ENCODE measurements around the gene EGFR.

GRCh38 chr7:55055479-55055878 is 36.7 kb downstream of the EGFR start:
- TF ChIP-seq POLR2A (IDR thresholded peaks at IDR 0.05) (no peak), CTCF (IDR thresholded peaks at IDR 0.05) (no peak)
